Measurements from ENCODE around the gene LCE1A.
A peak's percentile ranks its signal among the peaks of the same experiment; 100 is the strongest.

The LCE1A gene

DNA sequence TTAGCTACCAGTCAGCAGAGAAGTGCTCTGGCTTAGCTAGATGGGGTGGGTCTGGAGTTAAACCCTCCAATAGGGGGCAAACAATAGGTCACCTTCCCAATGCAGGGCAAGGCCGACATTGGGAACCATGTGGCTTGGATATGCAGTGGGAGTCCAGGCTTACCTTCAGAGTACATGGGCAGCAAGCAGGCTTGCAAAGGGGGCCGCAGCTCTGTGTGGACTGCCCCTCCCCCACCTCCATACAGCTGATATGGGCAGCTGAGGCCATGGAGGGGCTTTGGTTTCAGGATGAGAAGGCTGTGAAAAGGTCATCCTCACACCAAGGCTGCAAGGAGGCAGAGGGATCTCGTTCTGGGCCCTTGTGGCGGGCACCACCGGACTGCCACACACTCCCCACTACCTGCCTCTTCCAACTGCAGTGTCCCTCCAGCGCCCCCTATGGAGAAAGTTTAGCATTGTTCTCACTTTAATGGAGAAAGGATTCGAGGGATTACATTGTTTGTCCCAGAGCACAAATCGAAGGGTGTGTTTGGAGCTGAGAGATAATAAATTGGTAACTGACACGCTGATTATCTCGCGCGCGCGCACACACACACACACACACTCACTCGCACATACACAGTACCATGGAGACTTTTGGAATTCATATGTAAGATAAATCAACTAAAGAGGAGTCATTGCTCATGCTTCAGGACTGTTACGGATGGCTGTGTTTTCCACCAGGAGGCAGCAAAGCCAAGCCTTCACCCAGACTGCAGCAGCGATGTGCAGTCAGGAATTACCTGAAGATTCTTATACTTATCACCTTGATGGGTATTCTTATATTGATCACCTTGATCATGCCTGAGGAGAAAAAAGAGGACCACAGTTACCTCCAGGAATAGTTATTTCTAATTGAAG is 43.8 kb downstream of the LCE1A start:
- DNase-seq, result peak; percentile 57

DNA sequence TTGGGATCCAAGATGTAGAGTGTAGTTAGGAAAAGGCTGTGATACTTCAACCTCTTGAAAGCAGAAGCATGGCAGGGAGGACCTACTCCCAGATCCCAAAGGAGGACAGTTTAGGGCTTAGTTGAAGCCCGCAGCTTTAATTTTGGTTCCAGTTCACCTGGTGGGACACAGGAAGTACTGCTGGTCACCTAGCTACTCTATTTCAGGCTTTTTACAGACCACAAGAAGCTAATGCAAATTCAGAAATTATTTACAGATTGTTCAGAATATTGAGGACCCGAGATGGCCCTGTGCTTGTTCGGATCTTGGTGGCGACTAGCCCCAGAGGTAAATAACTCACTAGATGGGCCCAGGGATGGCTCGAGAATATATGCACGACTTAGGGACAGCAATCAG is 44.5 kb downstream of the LCE1A start:
- DNase-seq, result no peak

- no peak for DNase-seq
Measured at GRCh38 chr1:152873495-152873894, 46.2 kb downstream of the LCE1A start.

- no peak for DNase-seq
Measured at GRCh38 chr1:152876827-152877226, 49.6 kb downstream of the LCE1A start.
